H9 (cell line): Measurements from ENCODE around the gene DNAI4. TPM values are rescaled to one million over a fixed set of nuclear protein-coding genes. Genes with fewer than 3 reads are reported as not detected.

ENCODE experiments used
- DNase-seq: peaks from one replicate; pipeline ENCODE4 v3.0.0-alpha.2; 2017
- H2AFZ ChIP-seq: one replicate; pipeline ENCODE4 v1.6.1; 2013; ENCODE audit warnings: mild to moderate bottlenecking, low read length, control low read depth, moderate library complexity
- H2AK5ac ChIP-seq: 2 replicates; pipeline ENCODE4 v1.6.1; 2013; ENCODE audit warnings: low read length, control low read depth, mixed read lengths; ENCODE audit not compliant: insufficient read length
- H2BK120ac ChIP-seq: one replicate; pipeline ENCODE4 v1.6.1; 2013; ENCODE audit warnings: low read depth, mild to moderate bottlenecking, low read length, control low read depth, inconsistent platforms; ENCODE audit not compliant: poor library complexity, severe bottlenecking
- H2BK12ac ChIP-seq: 2 replicates; pipeline ENCODE4 v1.6.1; 2013; ENCODE audit warnings: low read length, control low read depth, mixed read lengths, low read depth; ENCODE audit not compliant: insufficient read length
- H2BK15ac ChIP-seq: 2 replicates; pipeline ENCODE4 v1.6.1; 2013; ENCODE audit warnings: low read depth, low read length, control low read depth
- H2BK20ac ChIP-seq: one replicate; pipeline ENCODE4 v1.6.1; 2013; ENCODE audit warnings: low read depth, mild to moderate bottlenecking, low read length, control low read depth, inconsistent platforms; ENCODE audit not compliant: poor library complexity, severe bottlenecking
- H2BK5ac ChIP-seq: 2 replicates; pipeline ENCODE4 v1.6.1; 2013; ENCODE audit warnings: low read length, control low read depth, mixed read lengths; ENCODE audit not compliant: insufficient read length
- H3K14ac ChIP-seq: 2 replicates; pipeline ENCODE4 v1.6.1; 2013; ENCODE audit warnings: low read length, control low read depth; ENCODE audit not compliant: insufficient read depth
- H3K18ac ChIP-seq: 2 replicates; pipeline ENCODE4 v1.6.1; 2013; ENCODE audit warnings: low read depth, mild to moderate bottlenecking, mixed read lengths, low read length, control low read depth; ENCODE audit not compliant: insufficient read length
- H3K23ac ChIP-seq: 2 replicates; pipeline ENCODE4 v1.6.1; 2013; ENCODE audit warnings: low read length, control low read depth, mixed read lengths, low read depth; ENCODE audit not compliant: insufficient read length
- H3K23me2 ChIP-seq: 2 replicates; pipeline ENCODE4 v1.6.1; 2013; ENCODE audit warnings: low read depth, mild to moderate bottlenecking, mixed read lengths, low read length, control low read depth; ENCODE audit not compliant: insufficient read length, poor library complexity, severe bottlenecking
- H3K27ac ChIP-seq: 2 replicates; pipeline ENCODE4 v1.5.1; 2013; ENCODE audit warnings: low read length, control low read depth, mixed read lengths, low read depth; ENCODE audit not compliant: insufficient read length
- H3K27me3 ChIP-seq: 2 replicates; pipeline ENCODE4 v1.6.1; 2013; ENCODE audit warnings: low read length, control low read depth, inconsistent platforms; ENCODE audit not compliant: insufficient read depth
- H3K4ac ChIP-seq: 2 replicates; pipeline ENCODE4 v1.6.1; 2013; ENCODE audit warnings: low read depth, mild to moderate bottlenecking, control low read depth, inconsistent platforms, low read length, moderate library complexity
- H3K4me1 ChIP-seq: 2 replicates; pipeline ENCODE4 v1.6.1; 2013; ENCODE audit warnings: low read length, control low read depth, inconsistent platforms; ENCODE audit not compliant: insufficient read depth
- H3K4me2 ChIP-seq: 2 replicates; pipeline ENCODE4 v1.6.1; 2013; ENCODE audit warnings: low read length, control low read depth, mixed read lengths; ENCODE audit not compliant: insufficient read length, insufficient read depth
- H3K56ac ChIP-seq: 2 replicates; pipeline ENCODE4 v1.6.1; 2013; ENCODE audit warnings: low read depth, mild to moderate bottlenecking, mixed read lengths, low read length, control low read depth; ENCODE audit not compliant: insufficient read length
- H3K79me1 ChIP-seq: 2 replicates; pipeline ENCODE4 v1.6.1; 2013; ENCODE audit warnings: low read depth, mild to moderate bottlenecking, moderate library complexity, low read length, control low read depth, inconsistent platforms; ENCODE audit not compliant: insufficient read depth, poor library complexity, severe bottlenecking
- H3K79me2 ChIP-seq: 2 replicates; pipeline ENCODE4 v1.6.1; 2013; ENCODE audit warnings: low read length, control low read depth, inconsistent platforms; ENCODE audit not compliant: insufficient read depth
- H3K9ac ChIP-seq: 2 replicates; pipeline ENCODE4 v1.6.1; 2013; ENCODE audit warnings: low read length, control low read depth, mixed read lengths; ENCODE audit not compliant: insufficient read length; ENCODE audit errors: extremely low read depth
- H3K9me3 ChIP-seq: one replicate; pipeline ENCODE4 v1.6.1; 2013; ENCODE audit warnings: low read depth, low read length, inconsistent platforms; ENCODE audit not compliant: control insufficient read depth
- H3T11ph ChIP-seq: one replicate; pipeline ENCODE4 v1.6.1; 2013; ENCODE audit warnings: mild to moderate bottlenecking, low read length, control low read depth, inconsistent platforms
- H4K20me1 ChIP-seq: one replicate; pipeline ENCODE4 v1.6.1; 2013; ENCODE audit not compliant: control insufficient read depth, insufficient read length, insufficient read depth
- H4K5ac ChIP-seq: 2 replicates; pipeline ENCODE4 v1.6.1; 2013; ENCODE audit warnings: low read depth, mild to moderate bottlenecking, mixed read lengths, low read length, control low read depth; ENCODE audit not compliant: insufficient read length
- H4K8ac ChIP-seq: replicated peaks from 2 replicates; pipeline ENCODE4 v1.6.1; 2013; ENCODE audit warnings: low read length, control low read depth, mixed read lengths, low read depth; ENCODE audit not compliant: insufficient read length
- H4K91ac ChIP-seq: 2 replicates; pipeline ENCODE4 v1.6.1; 2013; ENCODE audit warnings: low read depth, mild to moderate bottlenecking, moderate library complexity, mixed read lengths, low read length, control low read depth; ENCODE audit not compliant: insufficient read length
- H3K27ac Mint-ChIP-seq, 3 experiments: 2 replicates in 2 of 3; 3 replicates in 1 of 3; pipeline ENCODE4 v1.8.0; 2020 to 2021; ENCODE audit warnings: mixed read lengths in 3 of 3, mild to moderate bottlenecking in 1 of 3, moderate library complexity in 1 of 3
- H3K27me3 Mint-ChIP-seq: 2 replicates; pipeline ENCODE4 v1.8.0; 2021; ENCODE audit warnings: low read depth, mild to moderate bottlenecking, moderate library complexity, mixed read lengths
- H3K36me3 Mint-ChIP-seq, 3 experiments: 2 replicates in 2 of 3; 3 replicates in 1 of 3; pipeline ENCODE4 v1.8.0; 2020 to 2021; ENCODE audit warnings: low read depth in 3 of 3, mixed read lengths in 3 of 3; ENCODE audit not compliant: insufficient read depth in 1 of 3
- H3K4me1 Mint-ChIP-seq, 2 experiments: 2 replicates each; pipeline ENCODE4 v1.8.0; 2020; ENCODE audit warnings: mixed read lengths in 2 of 2
- H3K4me3 Mint-ChIP-seq, 2 experiments: 2 replicates in 1 of 2; 3 replicates in 1 of 2; pipeline ENCODE4 v1.8.0; 2020 to 2021; ENCODE audit warnings: mild to moderate bottlenecking in 2 of 2, mixed read lengths in 2 of 2, moderate library complexity in 1 of 2
- H3K9me3 Mint-ChIP-seq, 2 experiments: 2 replicates in 1 of 2; 3 replicates in 1 of 2; pipeline ENCODE4 v1.8.0; 2020; ENCODE audit warnings: mild to moderate bottlenecking in 2 of 2, mixed read lengths in 2 of 2, moderate library complexity in 1 of 2
- CTCF ChIP-seq: fragments of 200-600 bp; sonication (generic); conservative IDR thresholded peaks from 3 replicates; pipeline ENCODE4 v1.8.0; 2021; ENCODE audit warnings: antibody characterized with exemption, mild to moderate bottlenecking
- WGBS: extraction: QIAGEN DNeasy Blood & Tissue Kit; methylation state at CpG from one replicate; pipeline ENCODE4 v1.1.7; 2013; ENCODE audit warnings: missing lambda C conversion rate, low lambda C conversion rate, mixed read lengths; ENCODE audit not compliant: insufficient read length; ENCODE audit errors: extremely low coverage; 5-methylcytosine and 5-hydroxymethylcytosine counted together
- total RNA-seq: library from RNA; stranded (reverse); gene quantifications from 2 replicates; pipeline ENCODE4 v1.2.1, GENCODE V29; 2021

The DNAI4 gene
- total RNA-seq, 1 experiment from 2014 or later = 1.4 TPM

DNA sequence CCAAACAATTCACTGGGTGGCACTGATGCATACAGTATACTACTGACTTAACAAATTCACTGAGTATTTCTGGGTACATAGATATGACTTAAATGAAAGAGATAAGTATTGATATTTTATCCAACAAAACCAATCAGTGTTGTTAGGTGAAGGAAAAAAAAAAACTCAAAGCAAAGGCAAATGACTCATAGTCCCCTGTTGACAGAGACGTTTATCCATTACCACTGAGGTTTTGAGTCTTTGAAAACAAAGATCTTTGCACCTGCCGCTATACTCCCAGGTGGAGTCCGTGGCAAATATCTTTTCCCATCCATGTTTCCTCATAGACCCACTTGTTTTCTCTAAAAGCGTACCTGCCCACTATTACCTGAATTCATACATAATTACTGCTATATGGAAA, 154.0 kb downstream of the DNAI4 start:
- no peak overlapping the region for H3K4me2 ChIP-seq
- H4K91ac ChIP-seq = no peak overlapping the region
- H2BK12ac ChIP-seq = no peak overlapping the region
- H2BK15ac ChIP-seq = no peak overlapping the region
- H2AK5ac ChIP-seq = no peak overlapping the region
- no peak overlapping the region for H3K14ac ChIP-seq
- peaks cover 5 to 11% of the 10 kb centered on the region in 2 experiments for H3K4me1 Mint-ChIP-seq
- H3K4me1 ChIP-seq = no peaks in the 10 kb centered on the region
- no peak overlapping the region for H3K18ac ChIP-seq
- no peaks in the 10 kb centered on the region for H4K20me1 ChIP-seq
- no peaks in the 10 kb centered on the region for H3K36me3 Mint-ChIP-seq
- H3K56ac ChIP-seq = no peak overlapping the region
- no peak overlapping the region for H2BK120ac ChIP-seq
- no peak overlapping the region for H3K23ac ChIP-seq
- no peak overlapping the region for H3T11ph ChIP-seq
- no peaks in the 10 kb centered on the region for H3K79me2 ChIP-seq
- no CpG with 5 or more reads among the region's 4 CpGs for WGBS
- H3K27ac ChIP-seq = no peak overlapping the region
- DNase-seq = no peak
- H4K5ac ChIP-seq = no peak overlapping the region
- no peaks in the 10 kb centered on the region for H3K79me1 ChIP-seq
- no peaks in the 10 kb centered on the region for H3K27me3 Mint-ChIP-seq
- H3K27ac Mint-ChIP-seq = no peak overlapping the region
- H2BK5ac ChIP-seq = no peak overlapping the region
- H3K9me3 Mint-ChIP-seq = no peaks in the 10 kb centered on the region
- TF ChIP-seq CTCF = no peak
- no peaks in the 10 kb centered on the region for H3K9me3 ChIP-seq
- no peak overlapping the region for H2BK20ac ChIP-seq
- no peaks in the 10 kb centered on the region for H3K23me2 ChIP-seq
- H3K9ac ChIP-seq = no peak overlapping the region
- no peak overlapping the region for H2AFZ ChIP-seq
- no peak overlapping the region for H4K8ac ChIP-seq
- no peak overlapping the region for H3K4me3 Mint-ChIP-seq
- H3K4ac ChIP-seq = no peak overlapping the region
- H3K27me3 ChIP-seq = no peaks in the 10 kb centered on the region
